ENCODE data around the gene GAK.
"Not testable (repeated sequence)": the region's sequence is repeated elsewhere in the genome, so short reads cannot be mapped to it uniquely, and the experiment has no call there.

Gene GAK

GRCh38 chr4:931960-932712 lies at the start of gene GAK, which contains the start of gene TMEM175:
GAK (minus strand) TSS chr4:932316; CDS start chr4:932187, 129 bp downstream.
TMEM175 (plus strand) TSS chr4:932460; CDS start chr4:947740, 15,280 bp downstream.
- peak; percentile 95 for DNase-seq (ENCODE audit: low read depth)

GRCh38 chr4:978957-979701 lies 47.0 kb upstream of the GAK start:
- DNase-seq (ENCODE audit: low read depth), result no peak

DNA sequence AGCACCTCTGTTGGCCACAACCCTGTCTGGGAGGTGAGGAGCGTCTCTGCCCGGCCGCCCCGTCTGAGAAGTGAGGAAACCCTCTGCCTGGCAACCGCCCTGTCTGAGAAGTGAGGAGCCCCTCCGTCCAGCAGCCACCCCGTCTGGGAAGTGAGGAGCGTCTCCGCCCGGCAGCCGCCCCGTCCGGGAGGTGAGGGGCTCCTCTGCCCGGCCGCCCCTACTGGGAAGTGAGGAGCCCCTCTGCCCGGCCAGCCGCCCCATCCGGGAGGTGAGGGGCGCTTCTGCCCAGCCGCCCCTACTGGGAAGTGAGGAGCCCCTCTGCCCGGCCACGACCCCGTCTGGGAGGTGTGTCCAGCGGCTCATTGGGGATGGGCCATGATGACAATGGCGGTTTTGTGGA lies 43.9 kb upstream of the GAK start:
- DNase-seq (ENCODE audit: low read depth), result not testable (repeated sequence)

DNA sequence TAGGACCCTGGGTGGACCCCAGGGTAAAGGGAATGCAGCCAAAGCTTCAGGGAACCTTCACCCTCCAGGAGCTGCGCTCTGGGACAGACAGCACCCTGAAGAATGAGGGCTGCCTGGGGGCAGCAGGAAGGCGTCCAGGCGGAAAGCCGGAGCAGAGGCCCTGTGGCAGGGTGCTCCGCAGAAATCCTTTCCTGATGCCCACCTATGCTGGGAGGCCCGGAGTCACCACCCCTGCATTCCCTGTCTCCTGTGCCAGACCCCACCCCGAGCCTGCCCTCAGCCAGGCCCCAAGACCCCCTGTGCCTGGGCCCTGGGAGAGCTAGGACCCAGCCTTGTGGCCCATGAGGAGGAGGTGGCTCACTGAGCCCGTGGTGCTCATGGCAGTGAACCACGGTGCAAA lies 42.6 kb upstream of the GAK start:
- DNase-seq (ENCODE audit: low read depth), result no peak

DNA sequence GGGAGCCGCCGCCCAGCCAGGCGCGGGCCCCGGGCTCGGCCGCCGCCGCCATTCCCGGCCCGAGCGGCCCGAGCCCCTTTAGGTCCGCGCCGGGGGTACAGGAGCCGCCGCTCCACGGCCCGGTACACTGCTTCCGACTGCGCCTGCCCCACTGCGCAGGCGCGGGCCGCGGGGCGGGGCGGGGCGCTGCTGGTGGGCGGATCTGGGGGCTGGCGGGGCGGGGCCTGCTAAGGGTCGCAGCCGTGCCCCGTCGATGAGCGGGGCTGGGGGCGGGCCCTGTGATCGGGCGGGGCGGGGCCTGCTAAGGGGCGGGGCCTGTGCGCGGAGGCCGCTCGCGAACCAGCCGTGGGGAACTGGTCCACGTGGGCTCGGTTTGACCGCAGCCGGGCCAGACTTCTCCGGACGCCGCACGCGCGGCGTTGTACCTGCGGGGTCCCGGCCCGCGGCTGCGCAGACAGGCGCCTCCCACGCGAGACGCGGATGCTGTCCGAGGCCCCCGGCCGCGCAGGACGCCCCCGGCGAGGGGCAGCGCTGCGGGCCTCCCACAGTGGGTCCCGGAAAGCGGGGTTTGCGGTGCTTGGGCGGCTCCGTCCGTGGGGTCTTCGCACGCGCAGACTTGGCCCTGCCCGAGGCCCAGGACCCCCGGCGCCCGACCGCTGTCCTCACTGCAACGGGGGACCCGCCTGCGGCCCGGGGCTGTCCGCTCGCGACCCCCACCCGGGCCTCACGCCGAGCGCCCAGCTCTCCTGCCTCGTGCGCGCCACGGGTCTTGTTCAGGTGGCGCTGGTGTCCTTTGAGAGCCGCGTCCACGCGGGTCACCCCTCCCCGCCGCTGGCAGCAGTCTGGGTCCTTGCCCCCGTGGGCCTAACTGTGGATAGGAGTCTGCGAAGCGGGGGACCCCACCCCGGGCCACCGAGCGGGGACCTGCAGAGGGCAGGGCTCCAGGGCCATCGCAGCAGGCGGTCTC lies 41.6 kb upstream of the GAK start, which contains the start of gene DGKQ:
Gene DGKQ, minus strand, starts transcription at position 139 of the 967 bp plus-strand sequence. Its CDS starts 87 bp downstream, at position 52.
- DNase-seq (ENCODE audit: low read depth), result peak; percentile 80

GRCh38 chr4:972651-973424 lies 40.7 kb upstream of the GAK start:
- peak; percentile 29 for DNase-seq (ENCODE audit: low read depth)

GRCh38 chr4:971666-972500 lies 39.8 kb upstream of the GAK start:
- no peak for DNase-seq (ENCODE audit: low read depth)

- DNase-seq (ENCODE audit: low read depth), result no peak
These were observed 38.9 kb upstream of the GAK start for GRCh38 chr4:970854-971520.

DNA sequence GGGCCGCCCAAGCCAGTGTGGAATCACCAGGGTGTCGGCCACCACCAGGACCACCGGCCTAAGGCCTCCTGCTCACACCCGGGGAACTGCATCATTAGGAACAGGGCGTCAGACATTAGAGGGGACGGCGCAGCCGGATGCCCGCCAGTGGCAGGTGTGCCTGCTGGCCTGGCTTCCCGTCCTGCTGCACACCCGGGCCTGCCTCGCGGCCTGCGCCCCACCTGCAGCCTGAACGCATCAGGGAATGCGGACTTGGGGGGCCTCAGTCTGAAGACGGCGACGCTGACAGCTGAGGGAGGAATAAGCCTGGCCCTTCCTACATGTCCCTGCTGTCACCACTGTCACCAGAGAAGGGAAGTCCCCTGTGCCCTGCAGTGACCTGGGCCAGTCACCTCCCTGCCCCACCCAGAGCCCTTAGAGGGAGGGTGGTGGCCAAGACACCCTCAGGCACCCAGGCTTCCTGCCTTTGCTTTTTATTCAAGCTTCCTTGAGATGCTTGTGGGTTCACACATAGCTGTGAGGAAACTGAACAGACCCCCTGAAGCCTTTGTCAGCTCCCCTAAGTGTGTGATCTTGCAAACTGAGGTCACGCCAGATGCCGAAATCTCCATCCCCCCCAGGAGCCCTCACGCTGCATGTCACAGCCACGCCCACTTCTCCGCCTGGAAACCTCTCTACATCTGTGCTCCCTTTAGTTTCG lies 38.1 kb upstream of the GAK start:
- DNase-seq (ENCODE audit: low read depth), result no peak

- DNase-seq (ENCODE audit: low read depth), result no peak
These were observed 36.7 kb upstream of the GAK start for GRCh38 chr4:968621-969394.

- no peak for DNase-seq (ENCODE audit: low read depth)
These were observed 36.1 kb upstream of the GAK start for GRCh38 chr4:968221-968620.

GRCh38 chr4:967113-968104 lies 35.3 kb upstream of the GAK start:
- DNase-seq (ENCODE audit: low read depth), result no peak

DNA sequence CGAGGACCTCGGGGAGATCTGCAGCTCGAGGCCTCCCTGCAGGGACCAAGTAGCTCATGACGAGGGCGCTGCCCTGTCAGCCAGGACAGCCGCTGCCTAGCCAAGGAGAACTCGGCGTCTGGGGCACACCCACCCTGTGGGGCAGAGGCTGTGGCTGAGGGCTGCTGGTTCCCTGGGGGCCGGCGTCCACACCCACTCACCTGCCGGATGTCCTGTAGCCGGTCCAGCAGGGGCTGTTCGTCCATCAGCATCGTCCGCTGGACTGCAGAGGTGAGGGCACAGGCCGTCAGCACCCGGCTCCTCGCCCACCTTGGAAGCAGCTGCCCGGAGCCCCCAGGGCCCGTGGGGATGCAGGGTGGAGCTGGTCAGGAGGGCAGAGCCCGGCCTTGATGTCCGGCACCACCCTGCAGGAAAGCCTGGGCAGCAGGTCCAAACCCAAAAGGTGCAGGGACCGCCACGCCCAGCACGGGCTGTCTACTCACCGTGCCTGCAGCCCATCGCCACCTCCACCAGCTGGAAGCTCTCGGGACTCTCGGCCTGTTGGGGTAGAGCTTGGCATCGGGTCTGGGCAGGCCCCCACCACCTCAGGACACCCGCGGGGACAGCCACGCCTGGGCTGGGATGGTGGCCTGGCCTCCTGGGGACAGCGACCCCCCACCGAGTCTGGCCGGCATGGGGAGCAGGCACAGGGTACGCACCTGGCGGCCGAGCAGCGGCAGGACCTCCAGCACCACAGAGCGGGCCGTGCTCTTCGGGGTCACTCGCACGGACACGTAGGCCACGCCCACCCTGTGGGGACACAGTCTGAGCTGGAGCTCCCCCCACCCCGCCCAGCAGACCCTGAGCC lies 34.4 kb upstream of the GAK start:
- DNase-seq (ENCODE audit: low read depth), result no peak

DNA sequence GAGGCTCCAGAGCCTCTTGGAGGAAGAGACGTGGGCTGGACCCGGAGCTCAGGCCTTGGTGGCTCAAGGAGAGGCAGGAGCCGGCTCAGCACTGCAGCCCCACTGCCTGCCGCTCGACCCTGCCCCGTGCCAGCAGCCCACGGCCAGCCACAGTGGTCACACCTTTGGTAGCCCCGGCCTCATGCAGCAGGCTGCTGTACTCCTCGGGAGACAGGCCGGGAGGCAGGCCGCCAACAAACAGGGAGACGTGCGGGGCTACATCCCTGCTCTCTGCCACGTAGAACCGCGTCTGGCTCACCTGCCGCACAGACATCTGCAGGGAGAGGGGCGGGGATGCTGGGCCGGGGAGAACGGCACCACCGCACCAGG lies 33.6 kb upstream of the GAK start:
- no peak for DNase-seq (ENCODE audit: low read depth)

- no peak for DNase-seq (ENCODE audit: low read depth)
These were observed 33.1 kb upstream of the GAK start for GRCh38 chr4:965048-965765.

Data from stimulated activated CD8-positive, alpha-beta memory T cell treated with anti-CD3 and anti-CD28 coated beads, Interleukin-12 subunit alpha, Interleukin-12 subunit beta, amount 100 ng/mL, for 1 hour (primary cell).